Peyer's patch (tissue), 4 donors: Measurements from ENCODE around the gene ARRB1.

Experiments
- POLR2A ChIP-seq, 2 donors: fragments of 450-650 bp; IDR thresholded peaks; one replicate each; pipeline ENCODE4 v1.5.1; 2017; ENCODE audit warnings: antibody characterized with exemption in 2 of 2, mild to moderate bottlenecking in 2 of 2, moderate library complexity in 2 of 2
- TF ChIP-seq, protein P1 (sequence below), 6 experiments: fragments of 450-650 bp in 4 of 6; fragments of 200-600 bp in 2 of 6; sonication (generic) in 1 of 6; IDR thresholded peaks; one replicate each; pipeline ENCODE4 v1.5.1; 2017 to 2019; ENCODE audit warnings: antibody characterized with exemption in 6 of 6, mild to moderate bottlenecking in 3 of 6, moderate library complexity in 1 of 6

DNA sequence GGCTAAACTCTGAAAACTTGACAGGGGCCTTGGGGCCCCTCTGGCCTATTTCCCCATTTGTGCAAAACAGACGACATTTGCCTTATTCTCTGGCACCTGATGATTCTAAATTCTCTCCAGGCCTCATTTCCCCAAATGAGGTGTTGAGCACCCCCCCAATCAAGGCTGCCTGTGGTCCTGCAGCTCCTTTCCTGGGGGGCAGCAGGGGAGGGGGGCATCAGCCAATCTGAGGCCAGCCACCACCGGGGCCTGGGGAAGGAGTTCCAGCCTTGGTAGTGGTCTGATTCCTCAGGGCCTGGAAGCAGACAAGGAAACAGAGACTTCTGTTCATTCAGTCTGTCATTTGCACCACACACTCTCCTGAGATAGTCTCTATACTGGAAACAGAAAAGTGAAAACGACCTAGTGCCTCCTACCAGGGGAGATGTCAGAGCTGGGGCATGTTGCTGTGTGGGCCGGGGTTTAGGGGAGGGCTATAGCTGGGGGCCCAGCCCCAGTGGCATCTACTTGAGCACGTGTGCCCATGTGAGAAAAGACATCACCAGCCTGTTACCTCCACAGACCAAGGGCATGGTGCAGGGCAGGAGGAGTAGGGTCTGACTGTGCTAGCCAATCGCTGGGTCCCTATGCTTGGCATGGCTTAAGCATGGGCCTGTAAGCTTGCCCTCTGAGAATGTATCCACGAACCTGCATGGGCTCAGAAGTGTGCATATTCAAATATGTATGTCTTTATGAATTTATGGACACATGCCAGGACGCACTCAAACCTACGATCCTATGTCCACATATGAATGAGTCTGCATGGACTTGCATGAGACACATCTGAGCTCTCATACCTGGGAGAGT is 112.6 kb downstream of the ARRB1 start:
- TF ChIP-seq, protein P1, sequence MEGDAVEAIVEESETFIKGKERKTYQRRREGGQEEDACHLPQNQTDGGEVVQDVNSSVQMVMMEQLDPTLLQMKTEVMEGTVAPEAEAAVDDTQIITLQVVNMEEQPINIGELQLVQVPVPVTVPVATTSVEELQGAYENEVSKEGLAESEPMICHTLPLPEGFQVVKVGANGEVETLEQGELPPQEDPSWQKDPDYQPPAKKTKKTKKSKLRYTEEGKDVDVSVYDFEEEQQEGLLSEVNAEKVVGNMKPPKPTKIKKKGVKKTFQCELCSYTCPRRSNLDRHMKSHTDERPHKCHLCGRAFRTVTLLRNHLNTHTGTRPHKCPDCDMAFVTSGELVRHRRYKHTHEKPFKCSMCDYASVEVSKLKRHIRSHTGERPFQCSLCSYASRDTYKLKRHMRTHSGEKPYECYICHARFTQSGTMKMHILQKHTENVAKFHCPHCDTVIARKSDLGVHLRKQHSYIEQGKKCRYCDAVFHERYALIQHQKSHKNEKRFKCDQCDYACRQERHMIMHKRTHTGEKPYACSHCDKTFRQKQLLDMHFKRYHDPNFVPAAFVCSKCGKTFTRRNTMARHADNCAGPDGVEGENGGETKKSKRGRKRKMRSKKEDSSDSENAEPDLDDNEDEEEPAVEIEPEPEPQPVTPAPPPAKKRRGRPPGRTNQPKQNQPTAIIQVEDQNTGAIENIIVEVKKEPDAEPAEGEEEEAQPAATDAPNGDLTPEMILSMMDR (IDR thresholded peaks at IDR 0.05), result no peak
- TF ChIP-seq POLR2A (IDR thresholded peaks at IDR 0.05), result no peak
